ENCODE measurements around the gene ATP6AP1.

ATP6AP1 gene

DNA sequence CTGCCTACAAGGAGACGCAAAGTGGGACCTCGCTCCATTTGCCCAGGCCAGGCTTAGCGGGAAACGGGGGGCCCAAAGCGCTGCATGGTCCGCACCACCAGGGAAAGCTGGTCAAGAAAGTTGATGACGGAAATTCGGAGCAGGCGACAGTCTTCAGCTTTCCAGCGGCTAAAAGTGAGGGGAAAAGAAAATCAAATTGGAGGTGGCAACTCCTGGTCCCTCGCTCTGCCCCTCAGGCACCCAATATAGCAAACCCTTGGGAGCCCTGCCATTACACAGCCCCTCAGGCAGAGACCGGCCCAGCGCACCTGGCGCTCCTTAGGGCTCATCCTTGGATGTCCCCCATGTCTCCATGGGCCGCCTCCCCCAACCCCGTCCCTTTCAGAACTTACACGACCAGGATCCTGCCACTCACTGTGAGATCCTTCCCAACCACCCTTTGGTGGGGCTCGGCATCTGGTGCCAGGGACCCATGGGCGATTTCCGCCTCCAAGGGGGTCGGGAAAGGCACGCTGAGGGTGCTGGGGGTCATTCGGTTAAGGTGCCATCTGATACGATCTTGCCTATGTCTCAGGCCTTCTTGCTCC is 49.5 kb downstream of the ATP6AP1 start:
- no peaks in the 10 kb centered on the region for H3K4me1 ChIP-seq (ENCODE audit: control insufficient read depth, low read depth, low read length)
- no peaks in the 10 kb centered on the region for H3K27me3 ChIP-seq (ENCODE audit: insufficient read depth, low read length, poor library complexity)
- peak overlapping the region; percentile 60 for H3K9ac ChIP-seq (ENCODE audit: low read length)
- H3K4me2 ChIP-seq (ENCODE audit: low read length), result peak overlapping the region; percentile 34
- H4K8ac ChIP-seq (ENCODE audit: low read depth, low read length), result no peak overlapping the region
- H3K18ac ChIP-seq (ENCODE audit: low read length), result no peak overlapping the region
- H2BK15ac ChIP-seq (replicated peaks; ENCODE audit: low read depth), result no peak overlapping the region
- no peak overlapping the region for H2BK5ac ChIP-seq (ENCODE audit: low read length)
- H3K79me1 ChIP-seq (ENCODE audit: low read length), result no peaks in the 10 kb centered on the region
- H3K27ac ChIP-seq (ENCODE audit: low read depth, low read length), result no peak overlapping the region
- no peak overlapping the region for H3K4ac ChIP-seq (ENCODE audit: low read depth, low read length)
- no peak overlapping the region for H2BK120ac ChIP-seq (ENCODE audit: low read depth, low read length)
- H4K5ac ChIP-seq (ENCODE audit: low read length), result no peak overlapping the region
- no peaks in the 10 kb centered on the region for H3K79me2 ChIP-seq (ENCODE audit: control insufficient read depth, insufficient read depth, low read length)
- WGBS (ENCODE audit: extremely low coverage, insufficient coverage, low lambda C conversion rate), result no CpG with 5 or more reads among the region's 24 CpGs
- DNase-seq, result no peak
- peak overlapping the region; percentile 71 for H3K56ac ChIP-seq (ENCODE audit: low read length)
- no peaks in the 10 kb centered on the region for H3K36me3 ChIP-seq (ENCODE audit: control insufficient read depth, insufficient read depth, low read length)
- peak overlapping the region; percentile 34 for H3K4me3 ChIP-seq (ENCODE audit: low read length)
- H2AK5ac ChIP-seq (ENCODE audit: low read length), result no peak overlapping the region
- H3K23ac ChIP-seq (ENCODE audit: low read length), result no peak overlapping the region

DNA sequence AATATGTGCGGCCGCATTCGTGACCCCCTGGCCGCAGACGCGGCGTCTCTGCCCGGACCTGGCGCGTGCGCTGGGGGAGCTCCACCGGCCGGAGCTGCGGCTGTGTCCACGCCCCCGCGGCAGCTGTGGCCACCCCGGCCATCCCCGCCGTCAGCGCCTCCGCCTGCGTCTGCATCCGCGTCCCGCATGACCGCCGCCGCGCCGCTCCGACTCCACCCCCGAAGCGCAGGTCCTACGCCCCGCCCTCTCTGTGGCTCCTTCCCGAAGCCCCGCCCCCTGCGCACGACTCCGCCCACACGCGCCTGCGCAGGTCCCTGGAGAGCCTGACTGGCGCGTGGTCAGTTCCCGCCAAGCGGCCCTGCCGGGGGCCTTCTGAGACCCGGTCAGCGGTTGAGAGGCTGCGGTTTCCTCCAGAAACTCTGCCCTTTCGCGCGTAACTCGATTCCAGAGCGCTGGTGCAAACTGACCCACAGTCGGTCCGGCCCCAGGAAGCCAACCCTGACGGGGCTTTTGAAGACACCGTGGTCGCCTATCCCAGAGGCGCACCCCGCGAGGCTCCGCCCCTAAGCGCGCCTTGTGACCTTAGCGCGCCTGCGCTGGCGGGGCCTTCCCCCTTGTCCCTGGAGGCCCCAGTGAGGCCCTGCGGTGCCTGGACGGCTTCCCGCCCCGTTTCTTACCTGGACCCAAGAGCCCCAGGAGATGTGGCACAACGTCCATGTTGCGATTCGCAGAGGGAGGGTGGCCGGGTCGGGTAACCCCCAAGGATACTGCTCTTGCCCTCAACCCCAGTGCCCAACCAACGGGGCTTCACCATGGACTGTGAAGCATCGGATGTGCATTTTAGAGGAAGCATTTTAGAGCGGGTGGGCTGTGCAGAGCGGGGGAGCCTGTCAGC is 50.5 kb downstream of the ATP6AP1 start, which contains the start of gene LAGE3:
LAGE3 (minus strand) TSS at position 554 of the 895 bp plus-strand sequence; CDS start at position 188, 366 bp downstream.
- H3K9ac ChIP-seq (ENCODE audit: low read length), result peak within 1 kb of the TSS; percentile 60
- H3K56ac ChIP-seq (ENCODE audit: low read length), result peak within 1 kb of the TSS; percentile 71
- no peak within 1 kb of the TSS for H4K8ac ChIP-seq (ENCODE audit: low read depth, low read length)
- H2BK15ac ChIP-seq (replicated peaks; ENCODE audit: low read depth), result no peak within 1 kb of the TSS
- peak; percentile 86 for DNase-seq
- H3K79me1 ChIP-seq (ENCODE audit: low read length), result no peaks in the 10 kb centered on the region
- no peaks in the 10 kb centered on the region for H3K79me2 ChIP-seq (ENCODE audit: control insufficient read depth, insufficient read depth, low read length)
- H2BK120ac ChIP-seq (ENCODE audit: low read depth, low read length), result no peak within 1 kb of the TSS
- no peak within 1 kb of the TSS for H3K23ac ChIP-seq (ENCODE audit: low read length)
- no peak within 1 kb of the TSS for H4K5ac ChIP-seq (ENCODE audit: low read length)
- peak within 1 kb of the TSS; percentile 45 for H3K18ac ChIP-seq (ENCODE audit: low read length)
- no peak within 1 kb of the TSS for H2AK5ac ChIP-seq (ENCODE audit: low read length)
- no CpG with 5 or more reads among the region's 85 CpGs for WGBS (ENCODE audit: extremely low coverage, insufficient coverage, low lambda C conversion rate)
- H3K4ac ChIP-seq (ENCODE audit: low read depth, low read length), result no peak within 1 kb of the TSS
- H3K27ac ChIP-seq (ENCODE audit: low read depth, low read length), result no peak within 1 kb of the TSS
- H3K36me3 ChIP-seq (ENCODE audit: control insufficient read depth, insufficient read depth, low read length), result no peaks in the 10 kb centered on the region
- no peaks in the 10 kb centered on the region for H3K4me1 ChIP-seq (ENCODE audit: control insufficient read depth, low read depth, low read length)
- H3K4me3 ChIP-seq (ENCODE audit: low read length), result peak within 1 kb of the TSS; percentile 35
- H2BK5ac ChIP-seq (ENCODE audit: low read length), result no peak within 1 kb of the TSS
- H3K27me3 ChIP-seq (ENCODE audit: insufficient read depth, low read length, poor library complexity), result no peaks in the 10 kb centered on the region
- peak within 1 kb of the TSS; percentile 34 for H3K4me2 ChIP-seq (ENCODE audit: low read length)

DNA sequence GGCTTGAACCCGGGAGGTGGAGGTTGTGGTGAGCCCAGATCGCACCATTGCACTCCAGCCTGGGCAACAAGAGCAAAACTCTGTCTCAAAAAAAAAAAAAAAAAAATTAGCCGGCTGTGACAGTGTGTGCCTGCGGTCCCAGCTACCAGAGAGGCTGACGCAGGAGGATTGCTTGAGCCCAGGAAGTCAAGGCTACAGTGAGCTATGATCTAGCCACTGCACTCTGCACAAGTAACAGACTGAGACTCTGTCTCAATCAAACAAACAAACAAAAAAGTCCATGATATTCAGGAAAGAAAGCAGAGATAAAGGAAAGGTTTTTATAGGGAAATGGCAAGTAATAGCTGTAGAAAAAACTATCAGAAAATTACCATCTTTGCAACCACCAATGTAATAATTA is 52.7 kb downstream of the ATP6AP1 start:
- H2BK15ac ChIP-seq (replicated peaks; ENCODE audit: low read depth), result no peak overlapping the region
- no peak overlapping the region for H2BK5ac ChIP-seq (ENCODE audit: low read length)
- H3K4me3 ChIP-seq (ENCODE audit: low read length), result no peak overlapping the region
- no CpG with 5 or more reads among the region's 5 CpGs for WGBS (ENCODE audit: extremely low coverage, insufficient coverage, low lambda C conversion rate)
- H3K4me2 ChIP-seq (ENCODE audit: low read length), result no peak overlapping the region
- H3K4me1 ChIP-seq (ENCODE audit: control insufficient read depth, low read depth, low read length), result no peaks in the 10 kb centered on the region
- H4K8ac ChIP-seq (ENCODE audit: low read depth, low read length), result no peak overlapping the region
- H3K36me3 ChIP-seq (ENCODE audit: control insufficient read depth, insufficient read depth, low read length), result no peaks in the 10 kb centered on the region
- no peak overlapping the region for H3K4ac ChIP-seq (ENCODE audit: low read depth, low read length)
- H3K27me3 ChIP-seq (ENCODE audit: insufficient read depth, low read length, poor library complexity), result no peaks in the 10 kb centered on the region
- H3K27ac ChIP-seq (ENCODE audit: low read depth, low read length), result no peak overlapping the region
- no peaks in the 10 kb centered on the region for H3K79me2 ChIP-seq (ENCODE audit: control insufficient read depth, insufficient read depth, low read length)
- no peak overlapping the region for H3K9ac ChIP-seq (ENCODE audit: low read length)
- H2AK5ac ChIP-seq (ENCODE audit: low read length), result no peak overlapping the region
- H3K18ac ChIP-seq (ENCODE audit: low read length), result no peak overlapping the region
- no peak overlapping the region for H3K23ac ChIP-seq (ENCODE audit: low read length)
- H4K5ac ChIP-seq (ENCODE audit: low read length), result no peak overlapping the region
- no peak overlapping the region for H3K56ac ChIP-seq (ENCODE audit: low read length)
- no peak for DNase-seq
- no peak overlapping the region for H2BK120ac ChIP-seq (ENCODE audit: low read depth, low read length)
- H3K79me1 ChIP-seq (ENCODE audit: low read length), result no peaks in the 10 kb centered on the region

DNA sequence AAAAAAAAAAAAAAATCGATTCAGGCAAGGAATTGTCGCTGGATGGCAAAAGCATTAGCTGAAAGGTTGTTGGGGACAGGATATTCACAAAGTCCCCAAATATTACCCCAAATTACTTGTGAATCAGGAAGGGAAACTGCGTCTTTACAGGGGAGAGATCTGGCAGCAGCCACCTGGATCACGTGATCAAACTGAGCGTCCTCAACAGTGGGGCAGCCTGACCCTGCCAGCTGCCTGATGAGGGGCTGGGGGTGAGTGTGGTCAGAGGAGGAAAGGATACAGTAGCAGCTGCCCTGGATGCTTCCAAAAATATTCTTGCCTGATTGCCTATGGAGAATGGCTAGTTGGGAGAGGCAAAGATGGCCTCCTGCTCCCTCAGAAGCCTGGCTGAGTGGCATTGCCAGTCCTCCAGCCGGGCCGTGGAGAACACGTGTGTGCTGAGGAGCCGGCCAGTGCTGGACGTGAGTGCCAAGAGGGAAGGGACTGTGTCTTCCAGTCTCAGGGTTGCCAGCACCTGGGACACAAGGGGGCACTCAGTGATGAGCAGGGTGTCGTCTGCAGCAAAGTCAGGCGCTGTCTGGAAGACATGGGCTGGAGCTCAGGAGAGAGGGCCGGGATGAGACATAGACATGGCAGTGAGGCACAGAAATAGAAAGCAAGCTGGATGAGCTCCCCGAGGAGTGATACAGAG is 53.6 kb downstream of the ATP6AP1 start:
- WGBS (ENCODE audit: extremely low coverage, insufficient coverage, low lambda C conversion rate), result no CpG with 5 or more reads among the region's 14 CpGs
- Histone ChIP-seq H3K23ac (ENCODE audit: low read length) (no peak overlapping the region), H3K9ac (ENCODE audit: low read length) (no peak overlapping the region), H4K5ac (ENCODE audit: low read length) (no peak overlapping the region), H3K4me2 (ENCODE audit: low read length) (no peak overlapping the region), H3K79me1 (ENCODE audit: low read length) (no peaks in the 10 kb centered on the region), H3K27me3 (ENCODE audit: insufficient read depth, low read length, poor library complexity) (no peaks in the 10 kb centered on the region), H3K4me3 (ENCODE audit: low read length) (no peak overlapping the region), H2BK5ac (ENCODE audit: low read length) (no peak overlapping the region), H3K27ac (ENCODE audit: low read depth, low read length) (no peak overlapping the region), H2BK120ac (ENCODE audit: low read depth, low read length) (no peak overlapping the region), H2BK15ac (replicated peaks; ENCODE audit: low read depth) (no peak overlapping the region), H3K79me2 (ENCODE audit: control insufficient read depth, insufficient read depth, low read length) (no peaks in the 10 kb centered on the region), H2AK5ac (ENCODE audit: low read length) (no peak overlapping the region), H3K4ac (ENCODE audit: low read depth, low read length) (no peak overlapping the region), H3K56ac (ENCODE audit: low read length) (no peak overlapping the region), H3K36me3 (ENCODE audit: control insufficient read depth, insufficient read depth, low read length) (no peaks in the 10 kb centered on the region), H3K4me1 (ENCODE audit: control insufficient read depth, low read depth, low read length) (no peaks in the 10 kb centered on the region), H3K18ac (ENCODE audit: low read length) (no peak overlapping the region), H4K8ac (ENCODE audit: low read depth, low read length) (no peak overlapping the region)
- no peak for DNase-seq

DNA sequence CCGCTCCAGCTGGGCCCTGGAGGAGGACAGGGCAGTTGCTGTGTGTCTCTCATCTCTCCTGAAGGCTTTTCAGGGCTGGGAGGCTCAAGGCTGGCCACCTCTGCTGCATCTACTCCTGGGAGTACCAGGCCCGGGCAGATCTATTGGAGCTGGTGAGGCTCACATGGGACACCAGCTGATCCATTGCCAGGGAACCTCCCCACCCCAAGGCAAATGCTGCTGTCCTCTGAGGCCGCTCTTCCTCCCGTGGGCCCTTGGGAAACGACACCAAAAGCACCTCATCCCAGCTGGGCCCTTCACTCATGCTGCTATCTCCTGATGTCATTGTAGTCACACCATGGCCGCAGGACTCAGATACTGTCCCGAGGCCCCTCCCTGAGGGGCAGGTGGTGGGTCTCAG is 54.3 kb downstream of the ATP6AP1 start:
- H3K27ac ChIP-seq (ENCODE audit: low read depth, low read length), result no peak overlapping the region
- H3K4me3 ChIP-seq (ENCODE audit: low read length), result no peak overlapping the region
- no peak overlapping the region for H3K18ac ChIP-seq (ENCODE audit: low read length)
- H3K27me3 ChIP-seq (ENCODE audit: insufficient read depth, low read length, poor library complexity), result no peaks in the 10 kb centered on the region
- no peak overlapping the region for H3K4ac ChIP-seq (ENCODE audit: low read depth, low read length)
- no peak overlapping the region for H3K56ac ChIP-seq (ENCODE audit: low read length)
- WGBS (ENCODE audit: extremely low coverage, insufficient coverage, low lambda C conversion rate), result no CpG with 5 or more reads among the region's 7 CpGs
- H2BK120ac ChIP-seq (ENCODE audit: low read depth, low read length), result no peak overlapping the region
- H2BK5ac ChIP-seq (ENCODE audit: low read length), result no peak overlapping the region
- H3K4me1 ChIP-seq (ENCODE audit: control insufficient read depth, low read depth, low read length), result no peaks in the 10 kb centered on the region
- H3K4me2 ChIP-seq (ENCODE audit: low read length), result no peak overlapping the region
- H2BK15ac ChIP-seq (replicated peaks; ENCODE audit: low read depth), result no peak overlapping the region
- no peak for DNase-seq
- H3K23ac ChIP-seq (ENCODE audit: low read length), result no peak overlapping the region
- H3K36me3 ChIP-seq (ENCODE audit: control insufficient read depth, insufficient read depth, low read length), result no peaks in the 10 kb centered on the region
- no peak overlapping the region for H4K8ac ChIP-seq (ENCODE audit: low read depth, low read length)
- H3K9ac ChIP-seq (ENCODE audit: low read length), result no peak overlapping the region
- no peaks in the 10 kb centered on the region for H3K79me1 ChIP-seq (ENCODE audit: low read length)
- no peak overlapping the region for H4K5ac ChIP-seq (ENCODE audit: low read length)
- H3K79me2 ChIP-seq (ENCODE audit: control insufficient read depth, insufficient read depth, low read length), result no peaks in the 10 kb centered on the region
- no peak overlapping the region for H2AK5ac ChIP-seq (ENCODE audit: low read length)

All from mesendoderm (in vitro differentiated cells).